Tibial nerve (tissue), 3 donors: Measurements from ENCODE around the gene ARHGAP21.

Experiments used
- POLR2A ChIP-seq, 2 donors: fragments of 450-650 bp; IDR thresholded peaks; one replicate each; pipeline ENCODE4 v1.6.1; 2017; ENCODE audit warnings: antibody characterized with exemption in 2 of 2, mild to moderate bottlenecking in 2 of 2, moderate library complexity in 2 of 2
- TF ChIP-seq, protein P1 (sequence below), 5 experiments: fragments of 200-600 bp in 3 of 5; fragments of 450-650 bp in 2 of 5; sonication (generic) in 3 of 5; IDR thresholded peaks; one replicate each; pipeline ENCODE4 v1.5.1; 2016 to 2019; ENCODE audit warnings: antibody characterized with exemption in 5 of 5, mild to moderate bottlenecking in 3 of 5, moderate library complexity in 2 of 5

DNA sequence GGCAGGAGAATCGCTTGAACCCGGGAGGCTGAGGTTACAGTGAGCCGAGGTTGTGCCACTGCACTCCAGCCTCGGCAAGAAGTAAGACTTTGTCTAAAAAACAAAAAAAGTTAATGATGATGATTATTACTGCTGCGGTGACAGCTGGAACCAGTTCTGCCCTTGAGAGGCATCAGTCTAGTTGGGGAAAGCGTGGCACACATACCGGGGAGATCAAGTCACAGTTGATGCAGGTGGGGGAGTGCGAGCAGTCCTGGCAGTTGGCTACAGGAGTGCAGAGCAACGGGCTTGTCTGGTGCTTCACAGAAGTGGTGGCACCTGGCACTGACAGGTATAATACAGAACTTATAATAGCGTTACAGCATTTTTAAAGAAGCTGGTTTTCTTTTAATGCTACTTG is 173.0 kb downstream of the ARHGAP21 start:
- TF ChIP-seq, protein P1, sequence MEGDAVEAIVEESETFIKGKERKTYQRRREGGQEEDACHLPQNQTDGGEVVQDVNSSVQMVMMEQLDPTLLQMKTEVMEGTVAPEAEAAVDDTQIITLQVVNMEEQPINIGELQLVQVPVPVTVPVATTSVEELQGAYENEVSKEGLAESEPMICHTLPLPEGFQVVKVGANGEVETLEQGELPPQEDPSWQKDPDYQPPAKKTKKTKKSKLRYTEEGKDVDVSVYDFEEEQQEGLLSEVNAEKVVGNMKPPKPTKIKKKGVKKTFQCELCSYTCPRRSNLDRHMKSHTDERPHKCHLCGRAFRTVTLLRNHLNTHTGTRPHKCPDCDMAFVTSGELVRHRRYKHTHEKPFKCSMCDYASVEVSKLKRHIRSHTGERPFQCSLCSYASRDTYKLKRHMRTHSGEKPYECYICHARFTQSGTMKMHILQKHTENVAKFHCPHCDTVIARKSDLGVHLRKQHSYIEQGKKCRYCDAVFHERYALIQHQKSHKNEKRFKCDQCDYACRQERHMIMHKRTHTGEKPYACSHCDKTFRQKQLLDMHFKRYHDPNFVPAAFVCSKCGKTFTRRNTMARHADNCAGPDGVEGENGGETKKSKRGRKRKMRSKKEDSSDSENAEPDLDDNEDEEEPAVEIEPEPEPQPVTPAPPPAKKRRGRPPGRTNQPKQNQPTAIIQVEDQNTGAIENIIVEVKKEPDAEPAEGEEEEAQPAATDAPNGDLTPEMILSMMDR (IDR thresholded peaks at IDR 0.05), result no peak
- TF ChIP-seq POLR2A (IDR thresholded peaks at IDR 0.05), result no peak
